Hematopoietic multipotent progenitor cell treated with erythropoietin and hydrocortisone succinate and interleukin-3 and kit ligand, for 6 days (in vitro differentiated cells): ENCODE data around the gene MDGA2.
A peak's percentile ranks its signal among the peaks of the same experiment; 100 is the strongest.
"Not testable (repeated sequence)": the region's sequence is repeated elsewhere in the genome, so short reads cannot be mapped to it uniquely, and the experiment has no call there.

Experiments
- DNase-seq: peaks from one replicate; pipeline ENCODE4 v3.0.0-alpha.2; 2015

MDGA2 gene

DNA sequence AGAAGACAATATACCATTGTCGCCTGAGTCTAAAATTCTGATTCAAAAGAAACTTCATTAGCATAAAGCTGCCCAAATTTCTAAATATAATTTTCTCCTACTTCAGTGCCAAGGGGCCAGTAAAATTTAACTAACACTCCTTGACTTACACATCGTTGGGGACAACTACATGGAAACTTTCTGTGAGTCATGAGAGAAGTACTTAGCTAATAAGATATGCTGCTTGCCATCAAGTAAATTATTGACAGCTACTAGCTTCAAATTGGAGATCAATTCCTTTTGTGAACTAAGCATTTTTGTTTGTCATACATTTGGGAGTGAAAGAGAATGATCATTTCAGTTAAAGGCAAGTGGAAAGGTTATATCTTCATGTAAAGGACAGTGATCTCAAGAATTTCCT, 373.3 kb downstream of the MDGA2 start:
- DNase-seq: no peak

DNA sequence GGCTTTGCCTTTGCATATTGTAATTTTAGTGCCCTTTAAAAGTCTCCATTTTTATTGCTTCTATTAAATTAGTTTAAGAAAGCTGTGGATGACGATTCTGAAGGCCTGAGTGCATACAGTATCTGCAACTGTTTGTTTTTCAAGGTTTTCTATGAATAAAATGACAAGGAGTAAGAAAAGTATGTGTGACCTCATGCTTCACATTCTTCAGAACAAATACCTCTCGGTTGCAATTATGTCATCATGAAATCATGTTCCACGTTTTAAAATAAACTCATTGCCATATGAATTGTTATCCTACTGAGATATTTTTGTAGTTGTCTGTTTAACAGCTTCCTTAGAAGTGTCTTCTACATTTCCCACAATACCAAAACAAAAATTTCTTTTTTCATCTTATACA, 374.6 kb downstream of the MDGA2 start:
- DNase-seq: no peak

DNA sequence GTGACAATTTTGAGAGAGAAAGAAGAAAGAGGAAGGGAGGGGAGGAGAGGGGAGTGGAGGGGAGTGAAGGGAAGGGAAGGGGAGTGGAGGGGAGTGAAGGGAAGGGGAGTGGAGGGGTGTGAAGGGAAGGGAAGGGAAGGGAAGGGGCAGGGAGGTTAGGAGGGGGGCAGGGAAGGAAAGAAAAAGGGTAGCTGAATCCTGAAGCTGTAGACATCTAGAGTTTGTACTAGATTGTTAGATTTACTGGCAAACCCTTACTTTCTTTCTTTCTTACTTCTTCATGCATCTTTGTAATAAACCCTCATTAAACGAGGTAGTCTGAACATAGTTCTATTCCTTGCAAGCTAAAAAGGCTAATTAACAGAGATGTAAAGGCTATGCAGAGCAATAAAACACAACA, 378.0 kb downstream of the MDGA2 start:
- DNase-seq: no peak

DNA sequence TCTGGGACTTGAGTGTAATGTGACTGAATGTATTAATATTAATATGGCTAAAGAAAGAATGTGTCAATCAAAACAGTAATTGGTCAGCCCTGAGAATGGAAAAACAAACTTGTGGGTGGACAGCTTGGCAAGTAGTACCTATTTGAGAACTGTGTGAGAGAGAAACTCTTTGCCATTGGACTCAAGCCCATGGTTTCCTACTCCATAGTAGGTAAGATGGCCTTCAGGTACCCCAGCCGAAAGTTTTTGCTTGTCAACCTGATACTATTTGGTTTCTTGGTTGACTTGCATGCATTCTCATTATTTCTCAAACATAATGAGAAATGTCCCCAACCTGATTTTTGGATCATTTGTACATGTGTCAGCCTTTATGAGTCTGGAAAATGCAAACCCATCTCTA, 391.1 kb downstream of the MDGA2 start:
- no peak for DNase-seq

- DNase-seq: not testable (repeated sequence)
Observed at GRCh38 chr14:47281761-47282160, 393.6 kb downstream of the MDGA2 start.

- DNase-seq: peak; percentile 83
Observed at GRCh38 chr14:47278233-47278842, 397.1 kb downstream of the MDGA2 start.

GRCh38 chr14:47277703-47278102, 397.7 kb downstream of the MDGA2 start:
- no peak for DNase-seq

- no peak for DNase-seq
Observed at GRCh38 chr14:47276931-47277330, 398.5 kb downstream of the MDGA2 start.

DNA sequence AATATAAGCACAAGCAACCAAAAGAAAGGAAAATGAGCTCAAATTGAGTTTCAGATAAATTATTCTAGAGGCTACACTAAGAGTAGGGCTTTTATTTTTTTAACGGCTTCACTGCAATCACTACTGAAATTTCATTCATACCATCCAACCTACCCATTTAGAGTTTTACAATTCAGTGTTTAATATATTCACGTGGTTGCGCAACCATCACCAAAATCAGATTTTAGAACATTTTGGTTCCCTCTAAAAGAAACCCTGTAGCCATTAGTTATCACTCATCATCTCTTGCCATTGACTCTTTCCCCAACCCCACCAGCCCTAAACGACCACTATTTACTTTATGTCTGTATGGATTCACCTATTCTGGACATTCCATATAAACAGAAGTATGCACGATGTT, 401.5 kb downstream of the MDGA2 start:
- DNase-seq: no peak

GRCh38 chr14:47270715-47271114, 404.7 kb downstream of the MDGA2 start:
- DNase-seq: no peak

GRCh38 chr14:47269756-47270492, 405.5 kb downstream of the MDGA2 start:
- DNase-seq: no peak

GRCh38 chr14:47264842-47265241, 410.6 kb downstream of the MDGA2 start:
- no peak for DNase-seq

GRCh38 chr14:47262801-47263200, 412.6 kb downstream of the MDGA2 start:
- DNase-seq: no peak

DNA sequence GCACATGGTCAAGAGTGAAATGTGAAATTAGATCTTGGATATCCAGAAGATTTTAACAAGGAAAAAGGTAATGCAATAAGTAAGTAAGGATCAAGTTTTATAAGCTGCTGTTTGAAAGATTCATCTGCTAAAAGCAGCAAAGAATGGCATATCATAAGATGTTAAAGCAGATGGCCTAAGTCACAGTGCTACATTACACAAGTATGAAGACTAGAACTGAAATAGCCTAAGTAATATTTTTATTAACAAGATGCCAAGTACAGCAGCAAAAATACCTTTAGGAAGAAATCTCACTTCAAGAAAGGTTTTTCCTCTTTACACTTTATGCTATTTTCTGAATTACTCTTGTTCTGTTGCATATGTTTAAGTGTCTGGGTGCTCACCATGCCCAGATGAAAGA, 414.1 kb downstream of the MDGA2 start:
- no peak for DNase-seq

GRCh38 chr14:47259796-47260195, 415.6 kb downstream of the MDGA2 start:
- no peak for DNase-seq

GRCh38 chr14:47257013-47257412, 418.4 kb downstream of the MDGA2 start:
- no peak for DNase-seq

DNA sequence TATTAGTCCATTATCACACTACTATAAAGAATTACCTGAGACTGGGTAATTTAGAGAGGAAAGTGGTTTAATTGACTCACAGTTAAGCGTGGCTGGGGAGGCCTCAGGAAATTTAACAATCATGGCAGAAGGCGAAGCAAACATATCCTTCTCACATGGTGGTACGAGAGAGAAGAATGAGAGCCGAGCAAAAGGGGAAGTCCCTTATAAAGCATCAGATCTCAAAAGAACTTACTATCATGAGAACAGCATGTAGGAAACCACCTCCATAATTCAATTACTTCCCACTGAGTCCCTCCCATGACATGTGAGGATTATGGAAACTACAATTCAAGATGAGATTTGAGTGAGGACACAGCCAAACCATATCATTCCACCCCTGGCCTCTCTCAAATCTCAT, 422.6 kb downstream of the MDGA2 start:
- DNase-seq: peak; percentile 31

- DNase-seq: no peak
Observed at GRCh38 chr14:47246367-47246766, 429.0 kb downstream of the MDGA2 start.

GRCh38 chr14:47242579-47242978, 432.8 kb downstream of the MDGA2 start:
- not testable (repeated sequence) for DNase-seq

DNA sequence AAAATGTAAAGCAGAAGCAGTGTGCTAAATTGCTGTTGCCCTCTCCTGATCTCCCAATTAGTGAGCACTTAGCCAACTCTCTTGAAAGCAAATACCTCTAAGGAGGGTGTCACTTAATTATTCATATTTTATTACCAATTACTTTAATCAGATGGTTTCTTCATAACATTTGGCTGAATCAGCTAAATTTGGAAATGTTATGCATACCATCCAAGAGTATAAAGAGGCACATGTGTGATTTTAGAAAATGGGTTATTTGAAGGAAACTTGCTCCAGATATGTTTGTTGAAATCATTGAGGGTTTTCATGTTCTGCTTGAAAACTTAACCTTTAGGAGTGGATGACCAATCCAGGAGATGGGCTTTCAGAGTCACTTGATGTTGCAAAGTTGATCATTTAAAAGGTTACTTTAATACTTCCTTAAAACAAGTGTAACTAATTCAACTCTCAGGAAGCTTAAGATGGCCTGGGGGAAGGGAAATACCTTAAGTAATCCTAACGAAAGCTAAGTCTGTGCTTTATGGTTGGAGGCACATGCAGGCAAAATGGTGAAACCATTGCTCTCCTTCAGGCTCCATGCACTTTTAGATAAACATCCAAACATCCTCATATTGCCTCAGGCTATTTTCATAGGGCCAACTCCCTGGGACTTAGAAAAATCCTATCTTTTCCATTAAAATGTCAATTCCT, 434.5 kb downstream of the MDGA2 start:
- no peak for DNase-seq

DNA sequence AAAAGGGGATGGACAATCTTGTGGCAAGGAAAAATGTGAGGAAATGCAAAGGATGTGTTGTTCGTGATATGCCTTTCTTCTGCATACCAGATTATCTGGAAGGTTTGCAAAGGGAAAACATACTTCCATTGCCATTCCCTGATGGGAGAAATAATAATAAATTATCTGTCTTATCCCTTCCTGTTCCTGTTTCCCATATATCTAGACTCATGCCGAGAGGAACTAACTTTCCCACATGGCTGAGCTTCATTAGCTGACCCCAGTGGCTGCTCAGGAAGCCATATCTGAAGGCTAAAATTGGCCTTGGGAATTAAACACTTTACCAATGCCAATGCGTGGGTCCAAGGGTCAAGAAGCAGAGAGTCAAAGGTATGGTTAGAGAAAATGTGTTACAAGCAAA, 439.8 kb downstream of the MDGA2 start:
- no peak for DNase-seq

GRCh38 chr14:47226877-47227520, 448.4 kb downstream of the MDGA2 start:
- peak; percentile 43 for DNase-seq

- DNase-seq: no peak
Observed at GRCh38 chr14:47223656-47224055, 451.7 kb downstream of the MDGA2 start.

DNA sequence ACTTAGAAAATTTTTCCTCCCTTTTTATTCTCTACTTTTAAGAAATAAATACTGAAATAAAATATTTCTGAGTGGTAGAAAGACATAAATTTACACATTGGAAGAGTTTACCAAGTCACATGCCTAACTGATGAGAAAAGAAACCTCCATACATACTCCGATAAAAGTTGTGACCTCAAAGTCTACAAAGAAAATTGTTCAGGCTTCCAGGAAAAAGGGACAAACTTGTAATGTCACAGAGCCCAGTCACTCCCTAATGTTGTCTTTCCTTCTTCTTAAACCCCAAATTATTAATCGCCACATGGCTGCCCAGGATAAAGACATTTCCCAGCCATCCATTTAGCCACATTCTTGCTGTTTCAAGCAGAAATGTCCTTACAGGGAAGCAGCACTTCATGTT, 455.3 kb downstream of the MDGA2 start:
- peak; percentile 30 for DNase-seq
